GM19372 (cell line): ENCODE data around the gene GABRD.

Experiments
- ATAC-seq: cut with Tn5 transposase; IDR thresholded peaks from one replicate; pipeline ENCODE4 v1.9.1; 2021; ENCODE audit warnings: mild to moderate bottlenecking, low read depth, moderate library complexity; ENCODE audit not compliant: unreplicated experiment

Gene GABRD

DNA sequence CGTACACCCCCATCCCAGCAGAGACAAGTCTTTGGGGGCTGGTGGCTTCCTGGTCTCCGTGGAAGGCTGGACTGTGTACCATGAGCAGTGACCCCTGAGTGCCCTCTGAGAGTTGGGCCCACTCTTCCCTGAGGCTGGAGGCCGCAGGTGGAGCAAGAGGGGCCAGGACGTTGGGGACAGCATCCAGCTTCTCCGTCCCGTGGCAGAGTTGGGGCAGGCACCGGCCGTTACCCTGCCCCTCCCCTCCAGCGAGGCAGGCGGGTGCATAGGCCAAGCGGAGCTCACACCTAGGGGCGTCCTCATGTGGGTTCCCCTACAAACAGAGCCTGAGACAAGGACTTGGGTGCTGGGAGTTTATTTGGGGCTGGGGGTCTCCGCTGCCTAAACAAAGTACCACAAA, 14.0 kb downstream of the GABRD start:
- ATAC-seq, result no peak

DNA sequence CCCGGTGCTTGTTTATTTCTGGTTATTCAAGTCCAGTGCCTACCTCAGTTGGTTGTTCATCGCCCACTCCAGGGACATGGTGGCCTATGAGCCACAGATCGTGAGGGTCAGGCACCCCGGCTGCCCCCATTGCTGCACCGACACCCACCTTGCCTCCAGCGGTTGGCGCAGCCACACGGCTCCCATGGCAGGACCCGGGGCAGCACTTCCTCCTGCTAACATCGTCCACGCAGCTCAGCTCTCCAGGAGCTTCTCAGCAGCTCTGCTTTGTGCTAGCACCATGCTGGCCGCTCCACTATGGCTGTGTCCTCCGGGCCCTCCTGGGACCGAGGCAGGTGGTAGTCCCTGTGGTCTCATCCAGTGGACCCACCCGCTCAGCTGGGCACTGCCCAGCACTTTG, 17.1 kb downstream of the GABRD start:
- no peak for ATAC-seq

DNA sequence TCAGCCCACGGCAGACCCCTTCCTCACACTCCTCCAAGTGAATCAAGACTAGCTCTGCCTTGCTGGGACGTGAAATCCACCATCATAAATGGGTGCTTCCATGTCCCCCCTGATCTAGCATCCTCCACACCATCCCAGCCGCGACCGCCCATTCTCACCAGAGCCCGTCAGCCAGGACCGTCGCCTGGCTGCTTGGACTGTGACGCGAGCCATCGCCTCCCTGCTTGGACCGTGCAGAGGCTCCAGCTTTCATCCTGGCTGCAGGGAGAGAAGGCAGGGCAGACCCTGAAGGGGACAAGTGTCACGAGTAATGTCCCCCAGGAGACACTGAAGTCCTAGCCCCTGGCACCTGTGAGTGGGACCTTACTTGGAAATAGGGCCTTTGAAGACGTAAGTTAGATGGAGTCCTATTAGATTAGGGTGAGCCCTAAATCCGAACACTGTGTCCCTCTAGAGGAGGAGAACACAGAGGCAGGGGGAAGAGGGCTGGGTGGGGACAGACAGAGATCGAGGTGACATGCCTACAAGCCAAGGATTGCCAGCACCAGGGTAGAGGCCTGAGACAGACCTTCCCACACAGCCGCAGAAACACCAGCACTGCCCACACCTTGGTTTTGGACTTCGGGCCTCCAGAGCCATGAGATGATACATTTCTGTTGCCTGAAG, 18.3 kb downstream of the GABRD start:
- no peak for ATAC-seq

DNA sequence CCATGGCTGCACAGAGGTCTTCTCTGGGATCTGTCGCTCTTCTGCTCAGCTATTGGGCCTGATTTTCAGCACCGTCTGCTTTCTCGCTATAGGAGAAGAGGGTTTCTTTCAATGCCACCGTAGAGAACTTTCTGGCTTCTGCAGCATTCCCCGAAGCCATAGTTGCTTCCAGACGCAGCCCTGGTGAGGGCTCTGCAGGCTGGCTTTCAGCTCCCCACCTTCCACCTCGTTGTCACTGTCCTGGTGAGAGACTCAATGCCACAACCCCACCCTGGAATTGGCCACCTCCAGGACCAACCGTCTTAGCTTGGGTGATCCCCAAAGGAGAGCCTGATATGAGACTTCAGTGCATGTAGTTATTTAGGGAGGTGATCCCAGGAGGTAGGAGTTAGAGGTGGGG, 19.1 kb downstream of the GABRD start:
- no peak for ATAC-seq

DNA sequence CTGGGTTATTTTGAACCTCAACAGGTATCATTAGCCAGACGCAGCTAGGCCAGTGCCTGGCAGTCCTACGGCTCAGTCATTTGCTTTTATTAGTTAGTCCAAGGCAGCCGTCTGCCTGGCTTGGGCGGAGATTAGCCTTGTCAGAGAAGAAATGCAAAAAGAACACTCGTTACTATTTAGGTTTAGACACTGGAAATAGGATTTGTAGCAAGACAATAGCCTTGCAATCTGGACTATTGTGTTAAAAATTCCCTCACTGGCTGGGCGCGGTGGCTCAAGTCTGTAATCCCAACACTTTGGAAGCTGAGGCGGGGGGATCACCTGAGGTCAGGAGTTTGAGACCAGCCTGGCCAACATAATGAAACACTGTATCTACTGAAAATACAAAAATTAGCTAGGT, 20.1 kb downstream of the GABRD start:
- no peak for ATAC-seq

DNA sequence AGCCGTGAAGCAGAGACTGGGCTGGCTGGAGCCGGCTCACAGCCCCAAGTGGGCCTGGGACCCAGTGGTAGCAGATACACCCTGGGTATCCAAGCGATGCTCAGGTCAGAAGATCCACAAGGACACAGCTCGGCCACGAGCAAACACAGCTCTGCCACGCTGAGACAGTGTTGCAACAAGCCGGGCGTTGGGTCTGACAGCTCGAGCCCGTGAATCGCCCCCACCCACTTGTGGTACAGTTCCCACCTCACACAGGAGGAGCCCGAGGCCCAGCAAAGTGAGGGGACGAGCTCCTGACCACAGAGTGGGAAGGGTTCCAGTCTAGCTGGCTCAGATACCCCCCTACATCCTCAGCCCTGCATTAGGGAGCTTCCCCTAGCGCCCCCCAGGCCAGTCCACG, 22.2 kb downstream of the GABRD start:
- no peak for ATAC-seq

DNA sequence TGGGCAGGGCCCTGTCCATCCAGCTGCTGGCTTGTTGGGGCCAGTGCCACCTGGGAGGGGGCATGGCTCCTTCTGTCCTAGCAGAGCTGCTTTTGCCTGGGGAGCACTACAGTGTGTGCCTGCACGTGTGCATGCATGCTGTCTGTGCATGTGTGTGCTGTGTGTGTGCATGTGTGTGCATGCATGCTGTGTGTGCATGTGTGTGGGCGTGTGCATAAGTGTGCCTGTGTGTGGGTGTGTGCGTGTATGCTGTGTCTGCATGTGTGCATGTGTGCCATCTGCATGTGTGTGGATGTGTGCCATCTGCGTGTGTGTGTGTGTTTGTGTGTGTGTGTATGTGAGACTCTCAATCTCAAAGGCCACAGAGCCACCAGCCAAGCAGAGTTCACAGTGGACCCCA, 22.7 kb downstream of the GABRD start:
- ATAC-seq, result no peak

DNA sequence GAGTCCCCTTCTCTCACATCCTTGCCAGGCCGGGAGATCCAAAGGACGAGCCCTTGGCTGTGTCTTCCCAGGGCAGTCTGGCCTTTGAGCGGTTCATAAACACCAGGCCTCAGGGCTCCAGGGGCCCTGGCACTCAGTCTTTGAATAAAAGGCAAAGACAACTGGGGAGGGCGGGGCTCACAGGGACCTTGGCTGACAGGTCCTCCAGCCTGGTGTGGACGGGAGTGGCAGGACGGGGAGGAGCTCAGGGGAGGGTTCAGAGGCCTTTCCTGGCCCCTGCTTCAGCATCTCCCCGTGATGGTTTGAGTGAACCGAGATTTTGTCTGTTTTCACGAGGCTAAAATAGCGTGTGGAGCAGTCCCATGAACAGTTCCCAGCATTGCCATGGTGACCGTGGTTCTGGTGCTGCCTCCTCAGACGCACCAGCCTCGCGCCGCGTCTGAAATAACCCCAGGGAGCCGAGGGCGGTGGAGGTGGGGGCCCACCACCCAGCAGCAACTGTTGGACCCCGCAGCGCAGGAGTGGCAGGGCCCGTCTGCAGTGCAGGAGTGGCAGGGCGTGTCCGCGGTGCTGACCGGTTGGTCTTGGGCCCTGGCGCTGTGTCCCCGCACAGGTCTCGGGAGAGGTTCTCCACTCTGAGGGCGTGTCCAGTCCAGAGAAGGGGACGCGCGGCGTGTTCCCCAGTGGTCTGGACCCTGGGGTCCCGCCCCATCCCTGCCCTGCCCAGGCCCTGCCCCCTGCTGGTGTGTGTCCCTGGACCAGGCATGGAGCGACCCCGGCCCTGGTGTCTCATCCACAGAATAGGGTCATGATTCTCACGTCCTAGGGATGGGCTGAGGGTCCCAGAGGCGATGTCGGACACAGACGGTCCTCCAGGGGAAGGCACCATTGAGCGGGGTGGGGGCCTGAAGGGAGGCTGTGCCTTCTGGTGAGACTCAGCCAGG, 24.0 kb downstream of the GABRD start:
- no peak for ATAC-seq

DNA sequence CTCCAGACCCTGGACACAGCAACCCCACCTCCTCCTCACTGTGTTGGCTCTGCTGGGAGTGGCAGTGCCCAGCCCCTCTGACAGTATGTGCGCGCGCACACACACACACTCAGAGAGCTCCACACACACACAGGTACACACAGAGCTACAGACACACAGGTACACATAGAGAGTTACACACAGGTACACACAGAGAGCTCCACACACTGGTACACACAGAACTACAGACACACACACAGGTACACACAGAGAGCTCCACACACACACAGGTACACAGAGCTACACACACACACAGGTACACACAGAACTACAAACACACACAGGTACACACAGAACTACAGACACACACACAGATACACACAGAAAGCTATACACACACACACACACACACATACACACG, 24.7 kb downstream of the GABRD start:
- no peak for ATAC-seq

DNA sequence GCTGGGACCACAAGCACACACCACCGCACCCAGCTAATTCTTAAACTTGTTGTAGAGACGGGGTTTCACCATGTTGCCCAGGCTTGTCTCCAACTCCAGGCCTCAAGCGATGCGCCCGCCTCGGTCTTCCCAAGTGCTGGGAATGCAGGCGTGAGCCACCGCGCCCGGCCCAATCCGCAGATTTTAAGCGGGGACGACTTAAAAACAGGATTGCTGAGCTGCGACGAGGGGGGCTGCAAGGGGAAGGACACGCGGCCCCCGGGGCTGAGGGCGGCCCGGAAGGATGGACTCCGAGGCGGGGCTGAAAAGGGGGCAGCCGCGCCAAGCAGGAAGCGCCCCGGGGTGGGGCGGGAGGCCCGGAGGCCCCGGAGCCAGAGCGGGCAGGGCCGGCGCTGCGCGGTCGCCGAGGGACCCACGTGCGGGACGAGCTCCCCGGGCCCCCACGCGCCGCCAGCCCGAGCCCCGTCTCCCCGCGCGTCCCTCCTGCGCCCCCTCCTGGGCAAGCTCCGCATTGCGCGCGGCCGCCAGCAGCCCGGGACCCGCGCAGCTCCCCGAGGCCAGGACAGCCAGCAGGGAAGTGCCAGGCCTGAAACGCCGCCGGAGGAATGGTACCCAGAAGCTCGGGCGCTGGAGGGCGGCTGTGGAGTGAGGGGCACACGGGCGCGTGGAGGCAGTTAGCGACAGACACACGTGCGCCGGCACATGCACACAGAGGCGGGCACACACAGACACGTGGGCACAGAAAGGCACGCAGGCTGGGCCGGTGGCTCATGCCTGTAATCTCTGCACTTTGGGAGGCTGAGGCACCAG, 25.6 kb downstream of the GABRD start:
- ATAC-seq, result peak; percentile 57

DNA sequence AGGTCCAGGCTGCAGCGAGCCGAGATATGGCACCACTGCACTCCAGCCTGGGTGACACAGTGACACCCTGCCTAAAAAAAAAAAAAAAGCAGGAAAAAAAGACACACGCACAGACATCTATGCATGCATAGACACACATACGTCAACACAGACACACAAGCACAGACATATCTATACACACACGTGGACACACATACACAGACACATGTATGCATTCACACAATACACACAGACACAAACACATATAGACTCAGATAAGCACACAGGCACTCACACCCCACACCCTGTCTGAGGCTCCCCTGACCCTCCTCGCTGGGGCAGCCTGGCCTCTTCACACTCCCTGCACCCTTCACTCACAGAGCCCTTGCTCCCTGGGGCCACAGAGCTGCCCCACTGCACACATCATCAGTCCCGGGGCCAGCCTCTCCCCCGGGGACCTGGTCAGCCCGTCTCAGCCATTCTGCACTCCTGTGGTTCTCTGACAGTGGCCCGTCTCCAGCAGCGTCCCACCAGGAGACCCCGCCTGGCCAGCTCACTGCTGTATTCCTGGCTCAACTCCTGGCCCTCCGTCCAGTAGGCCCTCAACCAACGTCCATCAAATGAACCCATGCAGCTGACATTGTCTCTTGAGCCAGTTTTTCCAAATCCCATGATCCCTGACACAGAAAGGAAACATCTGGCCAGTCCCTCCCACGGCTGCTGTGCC, 26.5 kb downstream of the GABRD start:
- ATAC-seq, result no peak

DNA sequence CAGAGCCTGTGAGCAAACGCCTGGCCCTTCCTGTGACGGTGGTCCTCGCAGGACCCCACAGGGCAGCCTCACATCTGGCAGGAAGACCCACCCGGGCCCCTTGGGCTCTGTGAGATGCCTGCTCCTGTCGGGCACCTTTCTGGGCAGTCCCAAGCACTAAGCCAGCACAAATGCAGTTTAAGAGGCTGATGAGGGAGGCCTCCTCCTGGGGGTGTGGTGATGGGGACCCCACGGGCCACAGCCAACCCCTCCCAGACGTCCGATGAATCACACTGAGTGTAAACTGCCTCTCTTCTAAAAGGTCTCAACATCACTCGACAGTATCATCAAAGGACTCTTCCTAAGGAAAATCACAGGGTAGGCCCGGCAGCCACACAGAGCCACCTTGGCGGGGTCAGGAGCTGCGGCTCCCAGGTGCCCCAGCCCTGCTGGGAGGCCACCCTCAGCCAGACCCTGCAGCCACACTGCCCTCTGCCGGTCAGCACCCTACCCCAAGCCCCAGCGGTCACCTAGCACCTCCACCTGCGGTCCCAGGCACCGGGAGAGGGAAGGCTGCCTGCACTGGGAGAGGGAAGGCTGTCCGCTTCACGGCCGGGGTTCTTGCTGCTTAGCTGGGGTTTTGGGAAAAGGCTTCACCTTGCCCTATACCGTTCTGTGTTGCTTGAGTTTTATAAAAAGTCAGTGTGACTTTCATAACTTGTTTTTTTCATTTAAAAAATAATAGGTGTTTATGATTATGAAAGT, 27.2 kb downstream of the GABRD start:
- ATAC-seq, result no peak

DNA sequence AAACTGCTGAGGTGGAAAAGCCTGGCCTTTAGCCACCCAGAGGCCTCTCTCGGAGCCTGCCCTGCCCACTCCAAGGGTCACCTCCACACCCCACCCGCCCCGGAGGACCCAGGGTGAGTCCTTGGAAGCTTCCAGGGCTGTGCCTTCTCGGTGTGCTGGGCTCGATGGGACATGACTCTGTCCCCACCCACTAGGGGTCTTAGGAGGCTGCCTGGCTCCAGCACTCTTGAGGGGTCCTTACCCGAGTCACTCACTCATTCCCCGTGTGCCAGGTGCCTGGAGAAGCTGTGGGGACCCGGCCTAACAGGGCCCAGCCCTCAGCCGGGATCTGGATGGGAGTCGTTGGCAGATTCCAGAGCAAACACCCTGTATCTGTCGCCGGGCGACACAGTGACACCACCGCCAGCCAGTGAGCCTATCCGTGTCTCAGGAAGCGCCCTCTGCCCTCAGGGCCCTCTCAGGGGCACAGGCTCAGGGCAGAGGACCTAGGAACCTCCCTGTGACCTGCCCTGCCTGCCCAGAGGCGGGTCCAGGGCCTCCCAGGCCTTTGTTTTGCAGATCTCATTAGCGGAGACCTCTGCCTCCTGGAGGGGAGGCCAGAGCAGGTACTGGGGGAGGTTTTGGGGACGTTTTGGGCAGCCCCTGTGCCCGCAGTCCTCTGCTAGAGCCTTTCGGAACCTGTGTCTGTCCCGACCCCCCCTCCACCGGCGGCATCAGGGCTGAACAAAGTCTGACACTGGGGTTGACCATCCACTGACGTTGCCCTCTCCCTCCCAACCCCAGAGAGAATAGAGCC, 28.0 kb downstream of the GABRD start:
- no peak for ATAC-seq

DNA sequence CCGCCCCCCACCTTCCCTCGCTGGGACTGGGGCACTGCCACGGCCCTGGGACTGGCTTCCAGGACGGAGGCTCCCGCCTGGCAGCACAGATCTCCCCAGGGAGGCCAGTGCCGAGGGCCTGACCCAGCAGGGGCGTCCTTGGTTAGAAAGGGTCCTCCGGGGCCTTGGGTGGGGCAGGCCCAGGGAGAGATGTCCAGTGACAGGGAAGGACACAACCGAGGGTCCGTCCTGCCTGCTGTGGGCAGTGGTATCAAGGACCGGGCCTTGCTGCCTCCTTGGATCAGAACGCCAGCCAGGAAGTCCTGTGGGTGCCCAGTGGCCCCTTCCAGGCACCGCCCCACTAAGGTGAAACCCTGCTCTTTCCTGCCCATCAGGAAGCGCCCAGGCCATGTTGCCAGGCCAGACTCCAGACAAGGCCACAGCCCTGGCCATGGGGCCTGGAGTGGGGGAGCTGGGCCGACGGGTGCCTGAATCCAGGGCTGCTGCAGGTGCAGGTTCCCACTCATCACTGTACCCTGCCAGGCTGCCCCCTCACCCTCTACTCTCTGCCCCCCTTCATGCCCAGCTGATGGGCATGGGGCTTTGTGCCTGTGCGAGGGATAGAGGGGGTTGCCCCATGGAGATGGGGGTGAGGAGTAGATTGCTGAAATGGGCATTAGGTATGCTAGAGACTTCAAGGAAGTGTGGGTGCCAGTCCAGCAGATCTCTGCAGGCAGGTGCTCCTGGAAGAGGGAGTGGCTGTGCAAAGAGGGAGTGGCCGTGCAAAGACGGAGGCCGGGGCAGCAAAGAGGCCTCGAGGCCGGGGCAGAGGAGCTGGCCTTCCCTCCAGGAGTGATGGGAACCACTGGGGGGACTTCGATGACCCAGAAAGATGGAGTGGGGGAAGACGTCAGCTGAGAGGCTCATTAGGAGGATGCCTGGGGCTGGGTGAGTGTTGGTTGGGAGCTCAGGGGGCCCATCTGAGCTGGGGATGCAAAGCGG, 28.9 kb downstream of the GABRD start:
- ATAC-seq, result no peak

DNA sequence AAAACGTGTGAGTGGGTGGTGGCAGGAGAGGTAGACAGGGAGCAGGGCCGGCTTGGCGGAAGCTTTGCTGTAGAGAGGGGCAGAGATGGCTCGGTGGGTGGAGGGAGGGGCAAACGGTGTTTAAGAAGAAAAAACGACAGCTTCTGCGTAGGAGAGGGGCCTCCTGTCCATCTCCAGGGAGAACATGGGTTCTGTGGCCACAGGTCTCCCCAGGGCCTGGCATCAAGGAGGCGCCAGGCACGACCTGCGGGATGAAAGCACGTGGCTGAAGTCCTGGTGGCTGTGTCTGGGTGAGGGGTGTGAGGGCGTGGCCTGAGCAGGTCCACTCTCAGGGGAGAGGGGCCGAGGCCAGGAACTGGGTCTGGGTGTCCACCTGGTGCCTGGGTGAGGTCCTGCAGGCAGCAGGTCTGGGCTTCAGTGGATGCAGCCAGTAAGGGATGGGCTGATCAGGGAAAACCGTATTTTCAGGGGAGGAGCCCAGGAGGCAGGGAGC, 30.1 kb downstream of the GABRD start:
- ATAC-seq, result no peak

DNA sequence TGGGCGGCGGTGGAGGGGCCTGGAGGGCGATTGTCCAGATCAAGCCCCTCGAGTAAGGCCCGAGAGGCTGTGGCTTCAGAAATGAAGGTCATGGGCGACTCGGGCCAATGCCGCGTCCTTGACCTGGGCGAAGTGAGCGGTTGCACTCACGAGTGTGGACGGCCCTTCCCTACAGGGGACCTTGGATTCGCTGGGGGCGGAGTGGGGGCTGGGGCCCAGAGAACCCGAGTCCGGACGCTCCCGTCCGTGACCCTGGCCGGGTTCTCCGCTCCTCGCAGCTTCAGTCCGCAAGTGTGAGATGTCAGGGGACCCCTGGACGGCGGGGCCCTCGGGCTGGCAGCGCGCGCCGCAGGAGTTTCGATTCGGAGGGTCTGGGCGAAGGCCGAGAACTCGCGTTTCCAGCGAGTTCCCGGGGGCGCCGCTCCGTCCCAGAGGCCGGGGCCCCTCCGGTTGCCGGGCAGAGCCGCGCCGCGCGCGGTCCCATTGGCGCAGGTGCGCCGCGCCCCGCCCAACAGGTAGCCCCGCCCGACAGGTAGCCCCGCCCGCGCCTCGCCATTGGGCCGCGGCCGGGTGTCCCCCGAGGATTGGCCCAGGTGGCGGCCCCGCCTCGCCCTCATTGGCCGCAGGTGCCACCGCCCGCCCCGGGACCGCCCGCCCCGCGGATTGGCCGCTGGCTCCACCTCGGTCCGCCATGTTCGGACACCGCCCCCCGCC, 30.7 kb downstream of the GABRD start, which contains the start of gene PRKCZ:
Gene PRKCZ (plus strand): TSS at position 694 of the 714 bp plus-strand sequence. CDS start 220 bp downstream, outside the sequence.
- peak; percentile 76 for ATAC-seq

DNA sequence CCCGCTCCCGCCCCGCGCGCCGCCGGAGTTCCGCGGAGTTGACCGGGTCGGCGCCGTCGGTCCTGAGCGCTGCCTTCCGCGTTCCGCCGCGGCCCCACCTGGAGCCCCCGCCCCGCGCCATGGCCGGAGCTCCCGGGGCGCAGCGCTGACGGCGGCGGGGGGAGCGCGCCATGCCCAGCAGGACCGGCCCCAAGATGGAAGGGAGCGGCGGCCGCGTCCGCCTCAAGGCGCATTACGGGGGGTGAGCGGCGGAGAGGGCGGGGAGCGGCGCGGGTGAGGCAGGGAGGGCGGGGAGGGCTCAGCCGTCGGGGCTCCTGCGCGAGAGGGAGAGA, 31.3 kb downstream of the GABRD start:
- no peak for ATAC-seq
